ENCODE data around the gene TOR3A. TPM values are rescaled to one million over a fixed set of nuclear protein-coding genes. Genes with fewer than 3 reads are reported as not detected.

Gene TOR3A
- total and polyA plus RNA-seq, 2 of the 8 experiments (the other 6 are each of a cell fraction or from before 2014, with no cell fraction given) = 15.3 to 21.4 TPM

DNA sequence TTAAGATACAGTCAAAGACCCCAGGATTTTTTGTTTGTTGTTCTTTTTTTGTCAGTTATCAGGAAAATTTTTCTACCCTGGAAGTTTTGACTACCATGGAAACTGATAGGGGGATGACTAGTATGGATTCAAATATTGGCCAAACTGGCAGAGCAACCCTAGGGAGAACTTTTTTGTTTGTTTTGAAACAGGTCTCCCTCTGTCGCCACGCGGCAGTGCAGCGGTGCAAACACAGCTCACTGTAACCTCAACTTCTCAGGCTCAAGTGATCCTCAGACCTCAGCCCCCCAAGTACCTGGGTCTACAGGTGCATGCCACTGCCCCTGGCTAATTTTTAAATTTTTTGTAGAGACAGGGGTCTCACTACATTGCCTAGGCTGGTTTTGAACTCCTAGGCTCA, 46.6 kb downstream of the TOR3A start:
- Histone ChIP-seq H4K20me1 (replicated peaks in 1 of 2; ENCODE audit: control insufficient read depth in 1 of 2, insufficient read depth in 2 of 2, low read length in 2 of 2) (no peaks in the 10 kb centered on the region), H2AFZ (ENCODE audit: low read length) (no peak overlapping the region), H3K23ac (ENCODE audit: insufficient read length) (no peak overlapping the region), H3K9me3 (ENCODE audit: insufficient read depth in 2 of 2, low read depth in 1 of 2, low read length in 1 of 2) (no peaks in the 10 kb centered on the region), H3K4me1 (replicated peaks in 1 of 4; ENCODE audit: control insufficient read depth in 3 of 4, insufficient read depth in 4 of 4, low read length in 3 of 4) (no peaks in the 10 kb centered on the region), H2BK12ac (ENCODE audit: low read depth, low read length) (no peak overlapping the region), H2BK20ac (ENCODE audit: low read length) (no peak overlapping the region), H2BK15ac (ENCODE audit: low read length) (no peak overlapping the region), H3K27ac (ENCODE audit: low read depth, low read length) (no peak overlapping the region), H3K9ac (replicated peaks in 1 of 4; ENCODE audit: extremely low read depth in 1 of 4, low read depth in 3 of 4, low read length in 3 of 4) (no peak overlapping the region), H3K14ac (ENCODE audit: insufficient read length) (no peak overlapping the region), H2AK5ac (ENCODE audit: low read depth, low read length) (no peak overlapping the region), H2BK120ac (replicated peaks; ENCODE audit: low read depth, low read length) (no peak overlapping the region), H4K91ac (replicated peaks; ENCODE audit: insufficient read length, low read length) (no peak overlapping the region), H4K5ac (ENCODE audit: insufficient read length, low read depth, low read length) (no peak overlapping the region), H2BK5ac (ENCODE audit: low read depth, low read length) (no peak overlapping the region), H4K8ac (ENCODE audit: extremely low read depth, insufficient read depth, low read length) (no peak overlapping the region), H3K56ac (replicated peaks; ENCODE audit: insufficient read length, low read depth, low read length) (no peak overlapping the region), H3K23me2 (ENCODE audit: low read depth, low read length) (no peaks in the 10 kb centered on the region), H3K4me2 (ENCODE audit: insufficient read depth in 1 of 2, low read depth in 2 of 2, low read length in 2 of 2) (no peak overlapping the region), H3K79me1 (ENCODE audit: low read depth, low read length) (peaks cover 3% of the 10 kb centered on the region; the same call in 1 of the 2 replicates), H3K27me3 (replicated peaks in 1 of 4; ENCODE audit: control insufficient read depth in 3 of 4, extremely low read depth in 1 of 4, insufficient read depth in 3 of 4, low read length in 3 of 4) (no peaks in the 10 kb centered on the region), H3K36me3 (ENCODE audit: control insufficient read depth in 2 of 4, insufficient read depth in 4 of 4, low read length in 3 of 4) (peaks cover 0 to 6% (median 2%) of the 10 kb centered on the region in 4 experiments; a peak in 4 of 8 replicates), H3K4me3 (ENCODE audit: extremely low read depth in 1 of 4, insufficient read depth in 2 of 4, low read depth in 3 of 4, low read length in 4 of 4) (no peak overlapping the region), H3K4ac (replicated peaks; ENCODE audit: insufficient read length, low read depth, low read length) (no peak overlapping the region), H3K18ac (ENCODE audit: extremely low read depth, low read length) (no peak overlapping the region), H3K79me2 (ENCODE audit: control insufficient read depth in 1 of 2, insufficient read depth in 2 of 2, low read length in 2 of 2) (0 out of 4 replicates have a peak, but pooled peaks cover 0 to 2% of the 10 kb centered on the region in 2 experiments)
- POLR2A ChIA-PET (ENCODE audit: partially characterized antibody) = interaction anchor here (0.7 kb wide), 1 partner anchor 55 kb away, joined by 6 read pairs; no protein-coding TSS in a partner anchor
- CTCF ChIA-PET (ENCODE audit: partially characterized antibody) = interaction anchor here (0.6 to 0.7 kb wide), 3 partner anchors 57 to 1113 kb away, joined by 3 to 5 read pairs (median 3); no protein-coding TSS in a partner anchor
- WGBS, 2 experiments (ENCODE audit: extremely low coverage in 1 of 2, insufficient coverage in 1 of 2, insufficient read length in 1 of 2, insufficient replicate concordance in 2 of 2, low coverage in 1 of 2, low lambda C conversion rate in 2 of 2, missing lambda C conversion rate in 1 of 2) = 100% methylated on average over 2 of the region's 4 CpGs; no CpG with 5 or more reads in 1 of the 2 experiments
- FAIRE-seq = no peak
- TF ChIP-seq SUZ12 (IDR thresholded peaks at IDR 0.05; ENCODE audit: low read length) = no peak
- no peak for TF ChIP-seq TAF7 (optimal IDR thresholded peaks at IDR 0.05; ENCODE audit: borderline replicate concordance, low read depth, low read length)
- DNase-seq (ENCODE audit: low read depth in 1 of 2, low spot score in 2 of 2) = no peak

Measured in H1 (cell line).